Anterior cingulate cortex (tissue), 58 donors: ENCODE measurements around the gene TNFRSF8.

Source experiments
- DNase-seq, 58 donors: peaks; one replicate each; lab custom pipeline; 2025; lab: John Stamatoyannopoulos, UW

Gene TNFRSF8

DNA sequence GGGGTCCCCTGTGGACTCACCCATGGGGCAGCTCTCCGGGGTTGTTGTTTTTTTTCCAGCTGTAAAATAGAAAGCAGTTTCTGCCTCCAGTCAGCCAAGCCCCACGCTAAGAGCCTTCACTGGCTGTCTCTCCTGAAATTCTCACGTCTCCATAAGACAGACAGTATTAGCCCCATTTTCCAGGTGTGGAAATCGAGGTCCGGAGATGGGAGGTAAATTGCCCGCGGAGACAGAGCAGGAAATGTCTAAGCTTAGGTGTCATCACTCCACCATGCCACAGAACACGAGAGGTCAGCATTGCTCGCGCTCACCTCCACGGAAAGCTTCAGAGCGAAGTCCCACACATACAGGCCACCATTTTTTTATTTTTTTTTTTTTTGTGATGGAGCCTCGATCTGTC, 44.6 kb downstream of the TNFRSF8 start:
- no peak for DNase-seq

GRCh38 chr1:12109901-12110300, 46.8 kb downstream of the TNFRSF8 start:
- no peak for DNase-seq

DNA sequence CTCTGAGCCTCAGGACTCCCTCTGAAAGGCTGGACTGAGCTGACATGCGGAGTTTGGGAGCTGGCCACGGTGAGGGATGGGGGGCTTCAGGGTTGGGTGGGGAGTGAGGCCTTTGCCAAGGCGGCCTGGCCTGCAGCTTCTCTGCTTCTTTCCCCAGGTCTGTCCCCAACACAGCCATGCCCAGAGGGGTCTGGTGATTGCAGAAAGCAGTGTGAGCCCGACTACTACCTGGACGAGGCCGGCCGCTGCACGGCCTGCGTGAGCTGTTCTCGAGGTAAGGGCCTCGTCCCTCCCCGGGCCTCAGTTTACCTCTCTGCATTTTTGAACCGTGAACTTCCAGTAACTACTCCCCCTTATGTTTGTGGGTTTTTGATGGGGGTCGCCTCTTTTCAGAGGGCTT, 48.6 kb downstream of the TNFRSF8 start:
- no peak for DNase-seq

DNA sequence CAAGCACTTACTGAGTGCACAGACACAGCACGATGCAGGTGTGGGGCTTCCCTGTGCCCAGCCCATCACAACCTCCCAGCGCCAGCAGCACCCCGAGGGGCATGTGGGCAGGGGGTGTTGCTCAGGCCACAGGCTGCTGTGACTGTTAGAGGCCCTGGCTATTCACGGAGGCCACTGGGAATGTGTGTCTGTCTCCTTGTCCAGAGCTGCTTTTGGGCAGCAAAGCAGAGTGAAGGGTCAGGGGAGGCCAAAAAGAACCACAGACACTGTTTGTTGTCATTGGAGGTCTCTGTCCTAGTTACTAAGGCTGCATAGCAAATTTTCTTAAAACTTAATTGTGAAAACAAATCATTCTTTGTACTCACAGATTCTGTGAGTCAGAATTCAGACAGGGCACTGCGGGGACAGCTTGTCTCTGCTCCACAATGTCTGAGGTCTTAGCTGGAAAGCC, 49.6 kb downstream of the TNFRSF8 start:
- DNase-seq, result peak in 2 of 58 donors; percentile 17 to 61

- no peak for DNase-seq
Measured at GRCh38 chr1:12113433-12114339, 50.6 kb downstream of the TNFRSF8 start.

GRCh38 chr1:12114340-12114683, 51.2 kb downstream of the TNFRSF8 start:
- DNase-seq, result no peak

DNA sequence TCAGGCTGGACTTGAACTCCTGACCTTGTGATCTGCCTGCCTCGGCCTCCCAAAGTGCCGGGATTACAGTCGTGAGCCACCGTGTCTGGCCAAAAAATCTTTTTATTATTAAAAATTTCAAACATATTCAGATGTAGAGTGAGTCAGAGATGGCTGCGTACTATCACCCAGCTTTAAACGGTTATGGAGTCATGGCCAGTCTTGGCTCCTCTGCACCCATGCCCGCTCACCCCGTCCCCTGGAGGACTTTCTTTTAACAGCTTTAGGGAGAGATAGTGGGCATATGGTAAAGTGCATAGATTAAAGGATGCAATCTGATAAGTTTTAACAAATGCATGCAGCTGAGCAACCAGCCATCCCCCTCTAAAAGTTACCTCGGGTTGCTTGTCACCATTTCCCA, 51.8 kb downstream of the TNFRSF8 start:
- DNase-seq, result no peak

- DNase-seq, result no peak
Measured at GRCh38 chr1:12121212-12122003, 58.3 kb downstream of the TNFRSF8 start.

DNA sequence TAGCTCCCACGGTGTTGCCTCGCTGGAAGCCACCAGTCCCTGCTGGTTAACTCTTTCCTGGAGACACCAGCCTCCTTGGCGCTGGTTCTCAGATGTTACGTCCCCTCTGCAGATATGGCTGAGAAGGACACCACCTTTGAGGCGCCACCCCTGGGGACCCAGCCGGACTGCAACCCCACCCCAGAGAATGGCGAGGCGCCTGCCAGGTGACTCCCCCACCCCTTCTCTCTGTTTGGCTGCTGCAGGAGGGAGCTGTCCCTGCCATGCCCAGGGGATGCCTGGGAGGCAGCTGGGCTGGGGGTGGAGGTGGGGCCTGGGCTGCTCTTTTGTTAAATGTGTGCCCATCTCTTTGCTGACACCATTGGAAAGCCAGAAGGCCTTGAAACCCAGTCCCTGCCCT, 60.1 kb downstream of the TNFRSF8 start:
- no peak for DNase-seq

DNA sequence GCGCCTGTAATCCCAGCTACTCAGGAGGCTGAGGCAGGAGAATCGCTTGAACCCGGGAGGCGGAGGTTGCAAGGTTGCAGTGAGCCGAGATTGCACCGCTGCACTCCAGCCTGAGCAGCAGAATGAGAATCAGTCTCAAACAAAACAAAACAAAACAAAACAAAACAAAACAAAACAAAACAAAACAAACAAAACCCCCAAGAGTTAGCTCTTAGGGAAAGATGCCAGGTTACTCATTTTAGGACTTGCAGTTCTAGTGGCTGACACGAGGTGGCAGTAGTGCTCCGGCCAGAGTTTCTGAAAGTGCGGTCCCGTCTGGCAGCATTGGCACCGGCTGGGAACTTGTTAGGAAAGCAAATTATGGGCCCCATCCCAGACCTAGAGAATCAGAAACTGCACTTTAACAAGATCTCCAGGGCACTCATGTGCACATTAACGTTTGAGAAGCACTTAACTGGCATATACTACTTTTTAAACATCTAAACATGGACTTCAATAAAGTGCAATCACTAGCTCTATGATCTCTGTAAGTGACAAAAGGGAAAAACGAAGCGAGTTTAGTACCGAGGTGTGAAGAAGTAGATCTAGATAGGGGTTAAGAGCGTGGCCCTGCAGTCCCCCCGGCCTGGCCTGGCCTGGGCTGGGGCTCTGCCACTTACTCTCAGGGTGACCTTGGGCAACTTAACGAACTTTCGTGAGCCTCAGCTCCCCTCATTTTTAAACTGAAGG, 61.8 kb downstream of the TNFRSF8 start:
- DNase-seq, result peak in 52 of 58 donors; percentile 6 to 75 (median 39)

DNA sequence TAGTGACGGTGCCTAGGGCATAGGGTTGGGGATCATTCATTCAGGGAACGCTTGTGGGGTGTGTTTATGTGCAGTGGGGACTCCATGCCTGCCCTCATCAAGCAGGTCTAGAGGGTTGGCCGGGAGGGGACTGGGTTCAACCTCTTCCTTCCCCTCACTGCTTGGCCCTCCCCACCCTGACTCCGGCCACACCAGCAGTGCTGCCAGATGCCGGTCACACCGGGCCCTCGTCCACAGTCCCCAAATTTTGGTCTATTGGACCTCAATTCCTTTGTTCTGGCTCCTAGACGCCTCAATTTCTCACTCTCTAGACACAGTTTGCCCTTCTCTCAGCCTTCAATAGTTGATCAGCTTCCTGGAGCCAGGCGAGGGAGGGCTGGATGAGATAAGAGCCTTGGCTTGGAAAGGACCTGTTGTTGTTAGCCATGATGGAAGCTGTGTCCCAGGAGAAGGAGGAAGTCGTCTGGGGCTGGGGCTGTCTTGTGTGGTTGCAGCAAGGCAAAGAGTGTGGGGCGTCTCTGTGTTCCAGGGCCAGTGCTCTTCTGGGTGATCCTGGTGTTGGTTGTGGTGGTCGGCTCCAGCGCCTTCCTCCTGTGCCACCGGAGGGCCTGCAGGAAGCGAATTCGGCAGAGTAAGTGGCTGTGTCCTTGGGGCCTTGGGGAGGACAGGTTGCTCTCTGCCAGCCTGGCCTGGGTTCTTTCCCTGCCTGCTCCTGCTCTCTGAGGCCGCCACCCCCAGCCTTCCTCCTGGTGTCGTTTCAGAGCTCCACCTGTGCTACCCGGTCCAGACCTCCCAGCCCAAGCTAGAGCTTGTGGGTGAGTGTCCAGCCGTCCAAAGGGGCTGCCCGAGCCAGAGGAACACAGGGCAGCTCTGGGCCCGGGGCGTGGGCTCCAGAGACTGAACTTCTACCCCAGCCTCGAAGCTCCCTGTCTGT, 62.6 kb downstream of the TNFRSF8 start:
- no peak for DNase-seq

DNA sequence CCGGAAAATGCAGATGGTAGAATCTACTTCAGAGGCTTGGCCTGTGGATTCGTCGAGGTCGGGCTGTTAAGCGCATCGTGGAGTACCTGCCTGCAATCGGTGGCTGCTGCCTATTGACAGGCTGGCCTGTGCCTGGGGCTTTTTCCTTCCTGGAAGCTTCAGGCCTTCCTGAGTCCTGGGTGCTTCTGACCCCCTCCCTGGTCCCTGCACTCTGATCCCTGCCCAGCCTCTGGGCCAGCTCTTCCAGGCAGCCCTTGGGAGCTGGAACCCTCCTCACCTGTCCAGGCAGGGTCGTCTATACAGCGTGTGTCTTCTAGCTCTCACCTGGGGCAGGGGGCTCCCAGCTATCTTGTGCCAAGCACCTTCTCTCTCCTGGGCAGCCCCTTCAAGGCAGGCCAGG, 63.7 kb downstream of the TNFRSF8 start:
- DNase-seq, result no peak

- no peak for DNase-seq
Measured at GRCh38 chr1:12127206-12127810, 64.2 kb downstream of the TNFRSF8 start.

DNA sequence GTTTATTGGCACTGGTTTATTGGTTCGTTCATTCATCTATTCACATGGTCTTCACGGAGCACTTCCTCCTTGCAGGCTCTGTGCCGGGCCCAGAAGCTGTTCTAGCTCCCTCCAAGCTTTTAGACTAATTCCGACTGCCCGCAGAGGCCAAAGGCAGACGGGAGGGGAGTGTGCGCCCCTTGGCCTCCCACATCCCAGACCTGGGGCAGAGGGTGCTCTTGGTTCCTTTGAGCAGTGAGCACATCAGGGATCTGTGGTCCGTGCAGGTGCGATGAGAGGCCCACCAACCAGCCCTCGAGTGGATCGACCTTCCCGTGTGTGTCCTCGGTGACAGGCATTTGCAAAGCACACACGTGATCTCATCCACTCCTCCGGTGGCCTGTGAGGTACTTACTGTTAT, 65.0 kb downstream of the TNFRSF8 start:
- DNase-seq, result no peak

GRCh38 chr1:12129624-12130023, 66.5 kb downstream of the TNFRSF8 start:
- DNase-seq, result no peak

DNA sequence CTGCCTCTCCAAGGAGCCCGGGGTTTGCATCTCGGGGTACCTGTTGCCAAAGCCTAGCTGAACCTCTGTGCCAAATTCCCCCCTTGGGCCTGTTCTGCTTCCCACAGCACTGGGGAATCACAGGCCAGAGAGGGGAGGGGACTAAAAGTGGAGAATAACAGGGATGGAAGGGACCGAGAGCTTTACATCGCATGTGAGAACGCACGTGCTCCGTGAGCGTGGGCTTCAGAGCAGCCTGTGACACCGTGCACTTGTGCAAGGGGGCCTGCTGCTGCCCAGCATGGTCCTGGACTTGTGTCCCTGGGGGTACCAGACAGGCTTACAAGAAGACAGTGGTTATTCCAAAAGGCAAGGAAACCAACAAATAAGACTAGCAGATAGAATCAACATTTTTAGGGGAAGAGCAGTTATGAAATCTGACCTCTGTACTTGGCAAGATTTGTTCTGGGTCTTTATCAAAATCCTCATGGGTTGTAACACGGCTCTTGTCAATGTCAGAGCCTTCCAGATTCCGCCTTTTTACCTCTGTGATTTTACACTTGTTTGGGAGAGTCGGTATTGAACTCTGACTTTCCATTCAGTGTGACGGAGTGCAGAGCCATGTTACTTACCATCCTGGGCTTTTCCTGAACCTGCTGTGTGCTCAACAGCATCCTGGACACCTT, 67.5 kb downstream of the TNFRSF8 start:
- no peak for DNase-seq

DNA sequence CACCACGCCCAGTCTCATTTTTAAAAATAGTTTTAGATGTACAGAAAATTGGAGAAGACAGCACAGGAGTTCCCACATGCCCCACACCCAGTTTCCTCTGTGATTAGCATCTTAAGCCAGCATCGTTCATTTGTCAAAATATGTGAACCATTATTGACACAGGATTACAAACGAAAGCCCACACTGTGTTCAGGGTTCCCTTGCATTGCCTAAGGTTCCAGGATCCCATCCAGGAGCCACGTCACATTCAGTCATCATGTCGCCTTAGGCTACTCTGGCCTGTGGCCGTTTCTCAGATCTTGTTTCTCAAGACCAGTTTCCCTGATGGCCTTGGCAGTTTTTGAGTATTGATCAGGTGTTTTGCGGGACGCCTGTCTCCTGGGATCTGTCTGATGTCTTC, 69.0 kb downstream of the TNFRSF8 start:
- DNase-seq, result no peak

- no peak for DNase-seq
Measured at GRCh38 chr1:12134716-12135115, 71.6 kb downstream of the TNFRSF8 start.

DNA sequence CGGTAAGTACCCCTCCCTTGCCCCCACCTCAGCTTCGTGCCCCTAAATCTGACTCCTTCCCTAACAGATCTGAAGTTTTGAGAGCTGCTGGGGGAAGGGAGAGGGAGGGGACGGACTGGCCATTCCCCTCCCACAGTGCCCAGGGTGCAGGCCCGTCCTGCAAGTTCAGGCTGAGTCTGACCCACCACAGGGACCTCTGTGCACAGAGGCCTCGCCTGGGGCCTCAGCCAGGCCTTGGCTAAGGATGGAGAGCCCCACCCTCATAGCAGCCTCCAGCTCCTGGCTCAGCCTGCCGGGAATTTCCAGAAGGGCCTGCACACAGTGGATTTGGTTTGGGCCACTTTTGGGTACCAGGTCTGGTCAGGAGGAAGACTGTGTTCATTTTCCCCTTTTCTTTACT, 72.5 kb downstream of the TNFRSF8 start:
- peak in 1 of 58 donors; percentile 25 for DNase-seq
